HG02973 (cell line): ENCODE data around the gene TRIM41.
"Not testable (repeated sequence)": the region's sequence is repeated elsewhere in the genome, so short reads cannot be mapped to it uniquely, and the experiment has no call there.

ENCODE experiments used
- ATAC-seq: cut with Tn5 transposase; IDR thresholded peaks from one replicate; pipeline ENCODE4 v1.9.1; 2021; ENCODE audit warnings: moderate library complexity; ENCODE audit not compliant: unreplicated experiment

The TRIM41 gene

GRCh38 chr5:181210148-181210547 lies 12.9 kb upstream of the TRIM41 start:
- not testable (repeated sequence) for ATAC-seq

DNA sequence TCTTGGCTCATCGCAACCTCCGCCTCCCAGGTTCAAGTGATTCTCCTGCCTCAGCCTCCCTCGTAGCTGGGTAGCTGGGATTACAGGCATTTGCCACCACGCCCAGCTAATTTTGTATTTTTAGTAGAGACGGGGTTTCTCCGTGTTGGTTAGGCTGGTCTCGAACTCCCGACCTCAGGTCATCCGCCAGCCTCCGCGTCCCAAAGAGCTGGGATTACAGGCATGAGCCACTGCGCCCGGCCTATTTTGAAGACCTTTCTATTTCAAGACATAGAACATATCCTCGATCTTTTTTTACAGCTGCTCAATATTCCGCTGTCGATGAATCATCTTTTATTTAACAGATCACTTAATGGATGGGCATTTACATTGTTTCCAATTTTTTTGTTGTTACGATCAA lies 12.4 kb upstream of the TRIM41 start:
- ATAC-seq = not testable (repeated sequence)

DNA sequence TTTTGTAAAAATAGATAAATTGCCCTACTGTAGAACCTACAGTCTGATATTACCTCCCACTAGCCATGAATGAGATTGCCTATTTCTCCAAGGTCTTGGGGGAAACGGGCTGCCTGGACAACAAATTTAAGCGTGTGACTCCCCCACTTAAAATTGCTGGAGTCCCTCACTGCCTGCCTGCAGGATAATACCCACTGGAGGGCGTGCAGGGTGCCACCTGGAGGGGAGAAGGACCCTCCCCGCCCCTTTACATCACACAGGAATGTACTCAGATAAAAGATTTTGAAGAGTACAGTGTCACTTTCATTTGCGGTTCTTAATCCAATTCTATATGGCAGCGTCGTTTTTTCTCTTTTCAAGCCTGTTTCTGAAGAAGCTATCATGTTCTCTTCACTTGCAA lies 11.9 kb upstream of the TRIM41 start:
- no peak for ATAC-seq

GRCh38 chr5:181212080-181212479 lies 11.0 kb upstream of the TRIM41 start:
- no peak for ATAC-seq

- no peak for ATAC-seq
Observed at GRCh38 chr5:181212934-181213333, 10.1 kb upstream of the TRIM41 start.

- not testable (repeated sequence) for ATAC-seq
Observed at GRCh38 chr5:181214249-181214648, 8.8 kb upstream of the TRIM41 start.

- ATAC-seq = no peak
Observed at GRCh38 chr5:181215997-181216989, 6.8 kb upstream of the TRIM41 start.

GRCh38 chr5:181217111-181217802 lies 5.8 kb upstream of the TRIM41 start:
- ATAC-seq = peak; percentile 16

GRCh38 chr5:181217803-181218062 lies 5.3 kb upstream of the TRIM41 start:
- ATAC-seq = peak; percentile 10

- no peak for ATAC-seq
Observed at GRCh38 chr5:181218795-181219124, 4.3 kb upstream of the TRIM41 start.

DNA sequence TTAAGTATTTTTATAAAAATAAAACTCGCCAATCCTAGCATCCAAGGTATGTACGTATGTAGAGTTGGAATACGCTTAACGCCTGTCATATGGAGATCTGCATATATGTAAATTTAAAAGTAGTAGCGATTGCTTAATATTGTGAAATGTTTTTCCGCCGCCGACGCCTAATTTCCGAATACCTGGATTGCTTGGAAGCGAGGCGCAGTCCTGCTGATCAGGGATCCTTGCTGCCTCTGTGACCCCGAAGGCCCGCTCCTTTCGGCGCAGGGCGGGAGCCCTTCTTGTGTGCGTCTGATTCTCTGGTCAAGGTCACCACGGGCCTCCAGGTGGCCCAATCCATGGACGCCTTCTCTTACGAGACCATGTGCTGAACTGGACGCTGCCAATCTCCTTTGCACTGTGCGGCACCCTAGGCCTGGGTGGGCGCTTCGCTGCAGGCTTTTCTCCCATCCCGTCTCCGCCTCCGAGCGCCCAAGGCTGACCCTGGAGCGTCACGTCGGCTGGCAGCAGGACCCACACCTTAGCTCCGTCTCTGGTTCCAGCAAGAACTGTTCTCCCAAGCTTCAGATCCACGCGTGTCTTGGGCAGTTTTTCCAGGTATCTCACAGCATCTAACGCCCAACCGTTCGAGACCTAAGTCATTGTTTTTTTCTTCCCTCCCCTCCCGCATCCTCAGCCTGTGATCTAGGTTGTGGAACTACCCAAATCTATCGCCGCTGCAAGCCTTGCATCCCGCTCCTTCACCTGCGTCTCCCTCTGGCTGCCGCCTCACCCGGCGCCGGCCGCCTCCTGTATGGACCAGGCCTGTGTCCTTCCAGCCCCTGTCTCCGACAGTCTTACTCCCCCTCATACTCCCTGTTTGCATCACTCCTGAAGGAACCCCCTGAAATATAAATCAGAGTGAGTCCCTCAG lies 3.6 kb upstream of the TRIM41 start:
- ATAC-seq = no peak

- ATAC-seq = no peak
Observed at GRCh38 chr5:181220178-181220515, 2.9 kb upstream of the TRIM41 start.

- ATAC-seq = no peak
Observed at GRCh38 chr5:181221105-181221791, 1.8 kb upstream of the TRIM41 start.

- ATAC-seq = peak; percentile 22
Observed at GRCh38 chr5:181221792-181222629, 1.1 kb upstream of the TRIM41 start.

DNA sequence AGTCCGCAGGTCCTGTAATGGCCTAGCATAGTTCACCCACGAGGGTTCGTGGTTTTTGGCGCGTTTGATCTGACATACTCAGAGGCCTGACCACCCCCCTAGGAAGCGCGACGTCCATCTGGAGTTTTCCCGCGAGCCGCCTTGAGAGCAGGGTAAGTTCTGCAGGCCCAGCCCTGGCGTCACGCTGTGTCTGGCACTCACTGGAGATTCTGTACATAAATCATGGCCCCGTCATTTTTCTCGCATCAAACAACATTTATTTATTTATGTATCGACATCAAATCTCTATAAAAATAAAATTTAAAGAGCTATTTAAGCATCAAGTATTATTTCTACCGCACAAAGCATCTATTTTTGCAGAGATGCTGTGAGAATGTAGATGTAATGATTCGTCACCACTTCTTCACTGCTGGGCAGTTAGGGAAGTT lies 437 bp upstream of the TRIM41 start:
- no peak for ATAC-seq

DNA sequence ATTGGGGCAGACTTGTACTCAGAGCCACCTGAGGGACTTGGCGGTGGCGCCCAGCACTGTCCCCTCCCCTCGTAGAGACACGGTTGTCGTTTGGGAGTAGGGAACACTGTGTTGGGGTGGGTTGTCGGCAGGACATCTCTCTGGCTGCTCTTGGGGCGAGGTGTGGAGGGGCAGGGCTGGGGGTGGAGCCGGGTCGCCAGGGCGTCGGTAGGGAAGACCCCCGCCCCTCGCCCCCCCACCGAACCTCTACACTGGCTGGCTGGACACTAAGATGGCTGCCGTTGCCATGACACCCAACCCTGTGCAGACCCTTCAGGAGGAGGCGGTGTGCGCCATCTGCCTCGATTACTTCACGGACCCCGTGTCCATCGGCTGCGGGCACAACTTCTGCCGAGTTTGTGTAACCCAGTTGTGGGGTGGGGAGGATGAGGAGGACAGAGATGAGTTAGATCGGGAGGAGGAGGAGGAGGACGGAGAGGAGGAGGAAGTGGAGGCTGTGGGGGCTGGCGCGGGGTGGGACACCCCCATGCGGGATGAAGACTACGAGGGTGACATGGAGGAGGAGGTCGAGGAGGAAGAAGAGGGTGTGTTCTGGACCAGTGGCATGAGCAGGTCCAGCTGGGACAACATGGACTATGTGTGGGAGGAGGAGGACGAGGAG lies 778 bp downstream of the TRIM41 start:
- ATAC-seq = no peak

- ATAC-seq = no peak
Observed at GRCh38 chr5:181224390-181225229, 1.5 kb downstream of the TRIM41 start.

- no peak for ATAC-seq
Observed at GRCh38 chr5:181229996-181230395, 6.9 kb downstream of the TRIM41 start.

GRCh38 chr5:181230551-181230950 lies 7.5 kb downstream of the TRIM41 start:
- ATAC-seq = no peak
